Testis (tissue), 2 donors: ENCODE results near the gene OTOP3.

Source experiments
- CTCF ChIP-seq, 3 experiments: fragments of 450-650 bp in 2 of 3; fragments of 200-600 bp in 1 of 3; sonication (generic) in 1 of 3; IDR thresholded peaks; one replicate each; pipeline ENCODE4 v1.5.1; 2016 to 2019; ENCODE audit warnings: antibody characterized with exemption in 3 of 3, mild to moderate bottlenecking in 2 of 3, moderate library complexity in 1 of 3
- POLR2A ChIP-seq: fragments of 450-650 bp; IDR thresholded peaks from one replicate; pipeline ENCODE4 v1.6.1; 2017; ENCODE audit warnings: antibody characterized with exemption, mild to moderate bottlenecking, moderate library complexity

- no peak for TF ChIP-seq POLR2A
- TF ChIP-seq CTCF (IDR thresholded peaks at IDR 0.05) = no peak
Measured at GRCh38 chr17:74917430-74917829, 18.3 kb upstream of the OTOP3 start.
